RPMI7951 (cell line): ENCODE results near the gene KCNJ4. TPM values are rescaled to one million over a fixed set of nuclear protein-coding genes. Genes with fewer than 3 reads are reported as not detected.
A peak's percentile ranks its signal among the peaks of the same experiment; 100 is the strongest.

Experiments
- DNase-seq: peaks from one replicate; pipeline ENCODE4 v3.0.0-alpha.2; 2012; ENCODE audit warnings: low read depth
- total RNA-seq: library from RNA; depleted of rRNA; stranded (reverse); fragments of >200 nt; shearing (Covaris generic); gene quantifications from 2 replicates; pipeline ENCODE4 v1.2.3, GENCODE V29; 2014; rRNA removed

Gene KCNJ4
- under 0.01 TPM in 1 of 2 replicates, not detected in the other for total RNA-seq

- no peak for DNase-seq
These were observed at the start of gene KCNJ4 for GRCh38 chr22:38455076-38455529. KCNJ4 (minus strand) TSS chr22:38455199; CDS start chr22:38428132, 27,067 bp downstream.

- DNase-seq, result no peak
These were observed 48.0 kb upstream of the KCNJ4 start for GRCh38 chr22:38503021-38503420.

- no peak for DNase-seq
These were observed 47.0 kb upstream of the KCNJ4 start for GRCh38 chr22:38501797-38502672.

- DNase-seq, result no peak
These were observed 42.9 kb upstream of the KCNJ4 start for GRCh38 chr22:38497869-38498268.

GRCh38 chr22:38494939-38495338 lies 39.9 kb upstream of the KCNJ4 start:
- DNase-seq, result no peak

- DNase-seq, result no peak
These were observed 39.5 kb upstream of the KCNJ4 start for GRCh38 chr22:38494498-38494897.

GRCh38 chr22:38491707-38492348 lies 36.8 kb upstream of the KCNJ4 start:
- no peak for DNase-seq

GRCh38 chr22:38490915-38491314 lies 35.9 kb upstream of the KCNJ4 start:
- DNase-seq, result peak; percentile 35

- no peak for DNase-seq
These were observed 35.5 kb upstream of the KCNJ4 start for GRCh38 chr22:38490475-38490874.

- no peak for DNase-seq
These were observed 34.7 kb upstream of the KCNJ4 start for GRCh38 chr22:38489561-38490145.

GRCh38 chr22:38489142-38489541 lies 34.1 kb upstream of the KCNJ4 start:
- no peak for DNase-seq

- DNase-seq, result no peak
These were observed 32.9 kb upstream of the KCNJ4 start for GRCh38 chr22:38487946-38488345.

GRCh38 chr22:38485783-38486182 lies 30.8 kb upstream of the KCNJ4 start:
- DNase-seq, result no peak

GRCh38 chr22:38484244-38484643 lies 29.2 kb upstream of the KCNJ4 start:
- DNase-seq, result no peak

GRCh38 chr22:38482662-38483308 lies 27.8 kb upstream of the KCNJ4 start:
- no peak for DNase-seq

- DNase-seq, result no peak
These were observed 26.9 kb upstream of the KCNJ4 start for GRCh38 chr22:38481871-38482332.

GRCh38 chr22:38481162-38481870 lies 26.3 kb upstream of the KCNJ4 start:
- DNase-seq, result no peak

GRCh38 chr22:38479096-38479837 lies 24.3 kb upstream of the KCNJ4 start:
- DNase-seq, result no peak

- no peak for DNase-seq
These were observed 22.6 kb upstream of the KCNJ4 start for GRCh38 chr22:38477585-38477984.

- no peak for DNase-seq
These were observed 19.1 kb upstream of the KCNJ4 start for GRCh38 chr22:38474003-38474607.
